ENCODE results near the gene KIF13A.
"Not testable (repeated sequence)": the region's sequence is repeated elsewhere in the genome, so short reads cannot be mapped to it uniquely, and the experiment has no call there.

KIF13A gene

DNA sequence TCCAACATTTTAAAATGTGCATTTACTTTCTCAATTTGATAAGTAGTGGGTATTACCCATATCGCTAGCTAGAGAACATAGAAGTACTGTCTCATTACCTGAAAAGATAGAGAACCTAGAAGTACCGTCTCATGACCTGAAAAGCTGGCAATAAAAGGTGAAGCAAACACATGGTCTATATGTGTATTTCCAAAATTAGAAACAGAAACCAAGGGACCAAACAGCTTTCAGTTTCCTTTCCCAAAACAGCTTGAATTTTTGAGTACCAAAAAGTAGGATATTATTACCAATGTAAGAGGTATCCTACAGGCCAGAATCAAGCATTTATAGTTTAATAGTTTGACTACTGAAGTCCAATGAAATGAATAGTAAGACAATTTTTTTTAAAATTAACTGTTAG lies 77.2 kb downstream of the KIF13A start:
- Mint-ChIP-seq H3K27me3 (no peaks in the 10 kb centered on the region), H3K36me3 (peaks cover 12% of the 10 kb centered on the region), H3K4me1 (peaks cover 28% of the 10 kb centered on the region), H3K9me3 (no peaks in the 10 kb centered on the region), H3K27ac (no peak overlapping the region), H3K4me3 (no peak overlapping the region)
- no peak for ATAC-seq

DNA sequence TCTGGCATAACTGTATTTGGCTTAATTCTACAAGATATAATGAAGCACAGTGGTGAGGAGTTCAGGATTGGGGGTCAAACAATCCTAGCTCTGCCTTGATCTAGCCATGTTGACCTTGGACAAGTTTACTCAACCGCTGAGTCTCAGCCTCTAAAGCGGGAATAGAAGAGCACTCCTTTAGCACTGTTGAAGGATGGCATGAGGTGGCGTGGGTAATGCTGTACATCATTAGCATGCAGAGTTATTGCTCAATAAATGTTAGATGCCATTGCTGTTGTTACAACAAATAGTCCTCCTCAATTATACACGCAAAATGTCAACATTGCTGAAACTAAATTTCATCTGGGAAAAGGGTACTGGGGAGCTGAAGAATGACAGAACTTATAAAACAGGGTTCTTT lies 78.6 kb downstream of the KIF13A start:
- Mint-ChIP-seq H3K27ac (no peak overlapping the region), H3K4me3 (no peak overlapping the region), H3K27me3 (no peaks in the 10 kb centered on the region), H3K36me3 (peaks cover 12% of the 10 kb centered on the region), H3K9me3 (no peaks in the 10 kb centered on the region), H3K4me1 (peaks cover 28% of the 10 kb centered on the region)
- no peak for ATAC-seq

DNA sequence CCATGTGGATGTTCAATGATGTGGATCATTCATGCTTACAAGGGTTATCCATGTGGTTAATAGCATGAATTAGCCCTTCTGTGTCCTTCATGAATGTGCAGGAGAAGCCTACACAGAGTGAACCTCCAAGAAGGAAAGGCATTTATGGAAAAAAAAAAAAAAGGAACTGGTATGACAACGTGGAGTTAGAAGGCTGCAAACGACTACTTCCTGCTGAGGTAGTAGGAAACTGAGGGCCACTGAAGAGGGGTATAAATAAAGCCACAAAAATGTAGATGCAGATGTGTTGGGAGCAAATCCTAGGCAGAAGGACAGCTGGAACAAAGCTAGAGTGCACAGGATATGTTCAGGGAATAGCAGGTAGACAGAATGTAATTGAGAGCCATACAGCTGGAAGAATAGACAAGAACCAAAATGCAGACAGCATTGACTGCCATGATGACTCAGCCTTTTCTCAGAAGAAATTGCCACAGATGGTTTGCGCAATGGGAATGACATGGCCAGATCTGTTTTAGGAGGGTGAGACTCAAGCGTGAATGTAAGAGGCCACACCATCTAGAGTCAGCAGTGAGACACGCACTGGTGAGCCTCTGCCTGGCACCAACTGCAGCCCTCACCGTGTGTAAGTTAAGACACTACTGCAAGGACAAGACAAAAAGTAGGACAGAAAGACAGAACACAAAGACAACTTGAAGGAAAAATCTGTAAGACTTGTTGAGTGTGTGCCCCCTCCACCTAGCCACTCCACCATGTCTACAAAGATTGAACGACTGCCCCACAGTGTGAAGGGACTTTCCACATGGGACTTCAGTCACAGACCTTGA lies 79.8 kb downstream of the KIF13A start:
- peak overlapping the region; percentile 18 for H3K4me3 Mint-ChIP-seq
- peak overlapping the region; percentile 66 for H3K27ac Mint-ChIP-seq
- peaks cover 28% of the 10 kb centered on the region for H3K4me1 Mint-ChIP-seq
- peak; percentile 61 for ATAC-seq
- no peaks in the 10 kb centered on the region for H3K27me3 Mint-ChIP-seq
- peaks cover 19% of the 10 kb centered on the region for H3K36me3 Mint-ChIP-seq
- no peaks in the 10 kb centered on the region for H3K9me3 Mint-ChIP-seq

DNA sequence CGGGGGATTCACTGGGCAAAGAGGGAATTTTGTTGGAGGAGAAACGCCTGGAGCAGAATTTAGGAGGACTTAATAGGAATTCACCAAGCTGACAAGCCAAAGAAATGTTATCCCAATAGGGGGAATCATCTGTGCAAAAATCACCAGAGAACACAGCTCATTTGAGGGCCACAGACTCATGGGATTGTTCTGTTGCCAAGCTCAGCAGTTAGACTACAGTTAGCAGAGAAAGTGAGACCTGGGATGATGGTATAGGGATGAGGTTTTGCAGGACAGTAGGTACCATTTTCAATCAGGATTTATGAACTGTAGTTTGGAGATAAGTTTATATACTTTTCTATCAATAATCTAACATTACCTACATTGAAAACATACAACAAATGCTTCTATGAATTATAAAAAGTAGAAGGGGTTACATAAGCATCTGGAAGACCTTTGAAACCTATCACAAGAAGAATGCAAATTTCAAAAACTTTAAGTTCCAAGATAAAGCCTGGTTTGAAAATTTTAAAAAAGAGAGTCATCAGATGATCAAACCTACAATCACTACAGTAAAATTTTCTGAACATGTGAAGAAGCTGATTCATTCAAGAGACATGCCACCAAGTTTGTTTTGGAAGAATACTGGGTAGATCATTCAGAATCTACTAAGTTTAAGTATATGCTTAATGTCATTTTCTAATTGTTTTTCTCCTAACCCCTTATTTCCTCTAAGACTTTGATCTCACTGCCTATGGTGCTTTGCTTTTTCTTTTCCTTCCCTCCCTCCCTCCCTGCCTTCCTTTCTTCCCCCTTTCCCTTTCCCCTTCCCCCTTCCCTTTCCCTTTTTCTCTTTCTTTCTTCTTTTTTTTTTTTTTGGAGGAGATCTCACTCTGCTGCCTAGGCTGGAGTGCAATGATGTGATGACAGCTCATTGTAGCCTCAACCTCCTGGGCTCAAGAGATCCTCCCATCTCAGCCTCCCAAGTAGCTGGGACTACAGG lies 81.5 kb downstream of the KIF13A start:
- Mint-ChIP-seq H3K27me3 (no peaks in the 10 kb centered on the region), H3K4me1 (peaks cover 28% of the 10 kb centered on the region), H3K27ac (no peak overlapping the region), H3K9me3 (peaks cover 3% of the 10 kb centered on the region), H3K36me3 (peaks cover 23% of the 10 kb centered on the region), H3K4me3 (no peak overlapping the region)
- ATAC-seq, result no peak

DNA sequence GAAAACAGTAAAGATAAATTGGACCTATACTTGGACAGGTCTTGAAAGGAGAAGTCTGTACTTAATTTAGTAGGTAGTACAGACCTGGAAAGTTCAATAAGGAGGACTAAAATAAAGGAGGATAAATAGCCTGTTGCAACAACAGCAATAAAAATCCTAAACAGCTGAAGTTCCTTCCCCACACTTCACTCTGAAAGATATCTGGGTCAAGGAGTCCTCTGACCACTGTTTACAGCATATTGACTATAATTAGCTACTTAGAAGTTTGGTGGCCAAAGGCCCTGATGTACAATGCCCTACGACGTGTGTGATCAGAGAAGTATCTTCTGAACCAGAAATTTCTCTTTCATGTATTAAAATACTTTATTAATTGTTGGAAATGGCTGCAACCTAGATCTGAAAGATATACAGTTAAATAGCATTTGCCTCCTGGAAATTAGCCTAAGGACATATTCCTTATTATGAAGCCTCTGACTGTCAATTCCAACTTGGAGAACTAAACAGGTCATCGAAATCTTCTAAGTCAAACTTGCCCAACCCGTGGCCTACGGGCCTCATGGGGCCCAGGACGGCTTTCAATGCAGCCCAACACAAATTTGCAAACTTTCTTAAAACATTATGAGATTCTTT lies 82.8 kb downstream of the KIF13A start:
- no peak for ATAC-seq
- Mint-ChIP-seq H3K36me3 (peaks cover 23% of the 10 kb centered on the region), H3K4me1 (peaks cover 27% of the 10 kb centered on the region), H3K27ac (no peak overlapping the region), H3K9me3 (peaks cover 3% of the 10 kb centered on the region), H3K27me3 (no peaks in the 10 kb centered on the region), H3K4me3 (no peak overlapping the region)

DNA sequence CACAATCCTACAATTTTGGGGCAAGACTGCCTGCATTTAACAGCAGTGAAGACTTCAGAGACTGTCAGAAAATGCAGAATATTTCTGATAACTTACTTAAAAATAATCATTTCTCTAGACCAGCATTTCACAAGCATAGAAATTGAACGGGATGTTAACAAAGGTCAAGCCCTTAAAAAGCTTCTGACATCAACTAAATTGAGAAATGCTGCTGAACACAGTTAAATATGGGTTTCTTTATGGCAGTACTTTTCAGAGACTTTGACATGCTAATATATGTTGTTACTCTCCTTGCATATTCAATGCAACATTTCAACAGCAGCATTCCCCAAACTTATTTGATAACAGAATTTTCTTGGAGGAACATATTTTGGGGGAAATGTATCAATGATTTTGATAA lies 84.5 kb downstream of the KIF13A start:
- Mint-ChIP-seq H3K4me3 (no peak overlapping the region), H3K9me3 (peaks cover 3% of the 10 kb centered on the region), H3K27me3 (no peaks in the 10 kb centered on the region), H3K36me3 (peaks cover 21% of the 10 kb centered on the region), H3K27ac (no peak overlapping the region), H3K4me1 (peaks cover 15% of the 10 kb centered on the region)
- no peak for ATAC-seq

DNA sequence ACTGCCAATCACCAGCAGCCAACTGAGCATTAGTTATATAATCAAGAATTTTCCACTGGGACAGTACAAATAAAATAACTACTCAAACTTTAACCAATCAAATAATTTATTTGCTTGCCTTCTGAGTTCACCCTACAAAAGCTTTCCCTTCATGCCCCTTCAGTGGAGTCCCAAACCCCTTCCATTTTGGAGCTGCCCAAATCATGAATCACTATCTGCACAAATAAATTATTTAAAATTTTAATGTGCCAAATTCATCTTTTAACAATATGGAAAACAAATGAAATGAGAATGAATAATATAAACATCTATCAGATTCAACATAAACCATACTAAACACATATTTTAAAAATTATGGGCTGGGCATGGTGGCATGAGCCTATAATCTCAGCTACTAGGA lies 85.9 kb downstream of the KIF13A start:
- no peak for ATAC-seq
- no peaks in the 10 kb centered on the region for H3K27me3 Mint-ChIP-seq
- H3K9me3 Mint-ChIP-seq, result peaks cover 7% of the 10 kb centered on the region
- H3K27ac Mint-ChIP-seq, result no peak overlapping the region
- H3K4me3 Mint-ChIP-seq, result no peak overlapping the region
- peaks cover 3% of the 10 kb centered on the region for H3K4me1 Mint-ChIP-seq
- H3K36me3 Mint-ChIP-seq, result peaks cover 29% of the 10 kb centered on the region

DNA sequence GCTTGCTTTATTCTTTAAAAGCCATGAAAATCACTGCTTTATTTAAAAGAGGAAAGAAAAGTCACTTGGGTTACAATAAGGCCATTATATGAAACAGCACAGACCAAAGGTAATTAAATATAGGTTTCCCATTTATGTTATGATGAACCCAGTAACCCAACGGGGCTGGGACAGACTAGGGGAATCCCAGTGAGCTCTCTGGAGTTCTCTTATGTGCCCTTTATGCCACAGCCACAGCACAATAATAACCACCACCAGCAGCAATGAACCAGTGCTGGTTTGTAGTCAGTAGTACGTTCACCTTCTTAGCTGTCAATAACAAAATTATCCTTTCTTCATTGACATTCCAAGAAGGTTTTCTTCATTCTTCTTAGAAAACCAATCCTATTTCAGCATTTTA lies 87.4 kb downstream of the KIF13A start:
- no peak for ATAC-seq
- H3K36me3 Mint-ChIP-seq, result peaks cover 43% of the 10 kb centered on the region
- no peak overlapping the region for H3K27ac Mint-ChIP-seq
- peaks cover 16% of the 10 kb centered on the region for H3K9me3 Mint-ChIP-seq
- H3K27me3 Mint-ChIP-seq, result no peaks in the 10 kb centered on the region
- no peak overlapping the region for H3K4me3 Mint-ChIP-seq
- H3K4me1 Mint-ChIP-seq, result no peaks in the 10 kb centered on the region

DNA sequence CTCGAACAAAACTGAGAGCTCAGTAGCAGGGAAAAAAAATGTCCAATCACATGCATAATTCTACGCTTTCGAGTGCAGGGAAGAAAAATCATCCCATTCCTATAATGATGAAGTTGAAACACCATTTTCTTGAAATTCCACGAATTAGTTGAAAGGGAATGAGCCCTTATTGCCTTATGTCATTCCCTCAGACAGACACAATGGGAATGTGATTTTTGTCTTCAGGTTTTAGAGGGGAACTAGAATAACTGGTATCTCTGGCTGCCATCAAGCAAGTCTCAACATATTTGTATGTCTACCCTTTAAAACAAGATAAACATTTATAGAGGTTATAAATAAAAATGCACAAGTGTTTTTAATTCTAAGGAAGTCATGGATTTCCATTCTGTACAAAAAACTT lies 87.9 kb downstream of the KIF13A start:
- H3K9me3 Mint-ChIP-seq, result peaks cover 16% of the 10 kb centered on the region
- H3K27ac Mint-ChIP-seq, result no peak overlapping the region
- no peak overlapping the region for H3K4me3 Mint-ChIP-seq
- no peak for ATAC-seq
- peaks cover 45% of the 10 kb centered on the region for H3K36me3 Mint-ChIP-seq
- no peaks in the 10 kb centered on the region for H3K27me3 Mint-ChIP-seq
- no peaks in the 10 kb centered on the region for H3K4me1 Mint-ChIP-seq

DNA sequence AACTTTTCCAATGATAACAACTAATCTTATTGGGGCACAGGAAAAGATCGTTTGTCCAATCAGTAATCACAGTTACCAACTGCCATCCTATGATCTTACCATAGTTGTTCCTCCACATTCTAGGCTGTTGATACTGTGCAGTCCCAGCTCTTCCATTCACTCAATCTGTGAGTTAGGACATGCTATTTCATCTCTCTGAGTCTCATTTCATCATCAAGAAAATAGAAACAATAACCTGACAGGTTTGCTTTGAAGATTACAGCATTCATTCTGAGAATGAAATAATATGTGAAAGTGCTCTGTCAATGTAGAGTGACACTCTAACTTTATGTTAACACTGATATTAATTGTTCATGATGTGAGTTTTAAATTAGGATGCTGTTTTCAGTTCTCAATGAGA lies 89.8 kb downstream of the KIF13A start:
- no peak overlapping the region for H3K4me3 Mint-ChIP-seq
- no peak for ATAC-seq
- no peaks in the 10 kb centered on the region for H3K27me3 Mint-ChIP-seq
- peaks cover 49% of the 10 kb centered on the region for H3K36me3 Mint-ChIP-seq
- no peaks in the 10 kb centered on the region for H3K4me1 Mint-ChIP-seq
- no peak overlapping the region for H3K27ac Mint-ChIP-seq
- H3K9me3 Mint-ChIP-seq, result peaks cover 16% of the 10 kb centered on the region

DNA sequence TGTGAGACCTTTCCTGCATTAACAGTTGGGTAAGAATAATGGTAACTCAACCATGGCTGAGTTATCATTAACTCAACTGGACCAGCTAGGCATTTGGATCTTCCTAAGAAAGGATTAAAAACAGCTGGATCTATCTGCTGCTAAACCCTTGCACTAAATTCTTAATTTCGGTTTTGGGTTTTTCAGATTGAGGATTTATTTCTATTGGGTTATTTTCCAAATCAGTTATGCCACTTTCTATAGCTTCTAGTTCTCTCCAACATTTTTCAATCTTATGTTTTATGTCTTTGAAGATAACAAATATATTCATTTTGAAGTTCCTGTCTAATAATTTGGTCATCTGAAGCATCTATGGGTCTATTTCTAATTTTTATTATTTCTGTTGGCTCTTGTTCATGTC lies 92.5 kb downstream of the KIF13A start:
- no peaks in the 10 kb centered on the region for H3K4me1 Mint-ChIP-seq
- H3K27ac Mint-ChIP-seq, result no peak overlapping the region
- no peaks in the 10 kb centered on the region for H3K27me3 Mint-ChIP-seq
- peaks cover 59% of the 10 kb centered on the region for H3K36me3 Mint-ChIP-seq
- no peak for ATAC-seq
- H3K4me3 Mint-ChIP-seq, result no peak overlapping the region
- peaks cover 17% of the 10 kb centered on the region for H3K9me3 Mint-ChIP-seq

DNA sequence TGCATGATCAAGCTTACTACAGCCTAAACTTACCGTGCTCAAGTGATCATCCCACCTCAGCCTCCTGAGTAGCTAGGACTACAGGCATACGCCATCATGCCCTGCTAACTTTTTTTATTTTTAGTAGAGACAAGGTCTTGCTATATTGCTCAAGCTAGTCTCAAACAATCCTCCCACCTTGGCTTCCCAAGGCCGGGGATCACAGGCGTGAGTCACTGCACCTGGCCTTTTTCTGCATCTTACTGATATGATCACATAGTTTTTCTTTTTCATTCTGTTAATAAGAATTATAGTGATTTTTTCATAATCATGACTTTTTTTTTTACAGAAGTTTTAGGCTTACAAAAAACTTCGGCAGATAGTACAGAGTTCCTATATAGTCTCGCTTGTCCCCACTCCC lies 93.2 kb downstream of the KIF13A start:
- no peak overlapping the region for H3K27ac Mint-ChIP-seq
- no peaks in the 10 kb centered on the region for H3K27me3 Mint-ChIP-seq
- peaks cover 17% of the 10 kb centered on the region for H3K9me3 Mint-ChIP-seq

DNA sequence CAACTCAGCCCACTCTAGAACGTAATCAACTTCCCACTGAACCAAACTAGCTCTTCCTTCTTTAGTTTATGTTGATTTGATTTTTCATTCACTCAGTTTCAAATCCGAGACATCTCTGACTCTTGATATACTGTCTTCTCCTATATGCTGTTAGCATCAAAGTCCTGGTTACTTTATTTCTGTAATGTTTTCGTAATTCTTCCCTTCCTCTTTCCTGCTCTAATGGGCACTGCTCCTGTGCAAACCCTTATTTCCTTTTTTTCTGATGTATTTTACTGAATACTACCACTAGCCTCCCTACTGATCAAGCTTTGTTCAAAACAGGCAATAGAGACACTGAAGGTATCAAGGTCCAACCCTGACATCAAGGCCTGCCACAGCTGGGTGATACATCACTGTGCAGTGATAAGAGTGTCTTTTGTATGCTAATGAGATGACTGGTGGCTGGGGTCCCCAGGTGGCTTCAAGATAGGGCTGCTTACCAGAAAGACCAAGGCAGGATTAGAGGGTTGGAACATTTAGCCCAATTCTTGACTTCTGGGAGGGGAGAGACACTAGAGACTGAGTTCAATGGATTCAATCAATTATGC lies 95.2 kb downstream of the KIF13A start:
- no peaks in the 10 kb centered on the region for H3K27me3 Mint-ChIP-seq
- no peak overlapping the region for H3K27ac Mint-ChIP-seq
- no peak overlapping the region for H3K4me3 Mint-ChIP-seq
- no peaks in the 10 kb centered on the region for H3K4me1 Mint-ChIP-seq
- ATAC-seq, result no peak
- H3K9me3 Mint-ChIP-seq, result peaks cover 17% of the 10 kb centered on the region
- peaks cover 48% of the 10 kb centered on the region for H3K36me3 Mint-ChIP-seq

More for the DNA sequence above, 93.2 kb downstream of the KIF13A start:
- ATAC-seq, result no peak
- no peak overlapping the region for H3K4me3 Mint-ChIP-seq
- peaks cover 59% of the 10 kb centered on the region for H3K36me3 Mint-ChIP-seq
- H3K4me1 Mint-ChIP-seq, result no peaks in the 10 kb centered on the region

DNA sequence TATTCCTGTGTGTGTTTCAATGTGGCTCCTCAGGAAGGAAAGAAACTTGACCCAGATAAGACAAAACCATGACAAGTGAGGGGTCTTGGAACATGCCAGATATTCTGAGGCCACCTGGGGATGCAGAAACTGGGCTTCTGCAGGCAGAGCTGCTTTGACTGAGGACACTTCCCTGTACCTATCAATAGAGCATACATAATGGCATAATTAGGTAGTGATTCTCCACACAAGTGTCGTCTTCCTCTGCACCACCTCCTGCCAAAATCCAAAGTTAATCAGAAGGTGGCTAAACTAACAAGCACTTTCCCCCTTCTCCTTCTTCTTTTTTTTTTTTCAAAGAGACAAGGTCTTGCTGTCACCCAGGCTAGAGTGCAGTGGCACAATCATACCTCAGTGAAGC lies 97.1 kb downstream of the KIF13A start:
- Mint-ChIP-seq H3K9me3 (peaks cover 7% of the 10 kb centered on the region), H3K36me3 (peaks cover 30% of the 10 kb centered on the region), H3K4me1 (peaks cover 13% of the 10 kb centered on the region), H3K27ac (no peak overlapping the region), H3K27me3 (no peaks in the 10 kb centered on the region), H3K4me3 (no peak overlapping the region)
- no peak for ATAC-seq

DNA sequence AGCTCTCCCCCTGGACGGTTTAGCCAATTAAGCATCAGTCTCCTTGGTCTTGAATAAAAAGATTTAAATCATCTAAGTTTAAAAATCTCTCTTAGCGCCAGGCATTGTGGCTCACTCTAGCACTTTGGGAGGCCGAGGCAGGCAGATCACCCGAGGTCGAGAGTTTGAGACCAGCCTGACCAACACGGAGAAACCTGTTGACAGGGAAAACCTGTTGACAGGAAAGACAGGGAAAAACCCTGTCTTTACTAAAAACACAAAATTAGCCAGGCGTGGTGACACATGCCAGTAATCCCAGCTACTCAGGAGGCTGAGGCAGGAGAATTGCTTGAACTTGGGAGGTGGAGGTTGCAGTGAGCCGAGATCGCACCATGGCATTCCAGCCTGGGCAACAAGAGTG lies 97.7 kb downstream of the KIF13A start:
- ATAC-seq, result not testable (repeated sequence)
- H3K36me3 Mint-ChIP-seq, result peaks cover 25% of the 10 kb centered on the region

More for the DNA sequence above, 97.7 kb downstream of the KIF13A start:
- not testable (repeated sequence) for H3K4me3 Mint-ChIP-seq, H3K9me3 Mint-ChIP-seq, H3K27ac Mint-ChIP-seq, H3K27me3 Mint-ChIP-seq
- H3K4me1 Mint-ChIP-seq, result peaks cover 18% of the 10 kb centered on the region
